ENCODE results near the gene GLYATL1B.

GRCh38 chr11:59106363-59107336 lies 20.5 kb downstream of the GLYATL1B start, which contains the start of gene FAM111B:
- TF ChIP-seq CTCF (IDR thresholded peaks at IDR 0.05; ENCODE audit: poor library complexity, severe bottlenecking) = no peak
- no peak for TF ChIP-seq MXI1 (conservative IDR thresholded peaks at IDR 0.05; ENCODE audit: poor library complexity, severe bottlenecking)
- no peak for TF ChIP-seq SMC3 (conservative IDR thresholded peaks at IDR 0.05; ENCODE audit: poor library complexity)
